Adrenal gland (tissue), 12 donors: ENCODE measurements around the gene PFDN6. TPM values are rescaled to one million over a fixed set of nuclear protein-coding genes. Genes with fewer than 3 reads are reported as not detected.

Source experiments
- DNase-seq, 7 donors: peaks; one replicate each; pipeline ENCODE4 v3.0.0-alpha.2; 2019 to 2020
- H3K27ac ChIP-seq, 5 donors: fragments of 200-600 bp; sonication (generic) in 4 of 5; 1 replicate in 3 of 5; 2 replicates in 2 of 5; pipeline versions ENCODE4 v1.5.1 to v1.8.0; 2016 to 2020; ENCODE audit warnings: mild to moderate bottlenecking in 1 of 5
- H3K27me3 ChIP-seq: fragments of 200-600 bp; 2 replicates; pipeline ENCODE4 v1.8.0; 2021
- H3K36me3 ChIP-seq, 2 donors: fragments of 200-600 bp; replicated peaks in 1 of 2; 1 replicate in 1 of 2; 2 replicates in 1 of 2; pipeline versions ENCODE4 v1.5.1 to v1.8.0; 2018 to 2022
- H3K4me1 ChIP-seq, 2 donors: fragments of 200-600 bp; replicated peaks in 1 of 2; 1 replicate in 1 of 2; 2 replicates in 1 of 2; pipeline versions ENCODE4 v1.5.1 to v1.8.0; 2018 to 2021
- H3K4me3 ChIP-seq, 4 donors: fragments of 200-600 bp; sonication (generic) in 3 of 4; one replicate each; pipeline ENCODE4 v1.5.1; 2016 to 2018
- H3K9me3 ChIP-seq, 3 donors: fragments of 200-600 bp; sonication (generic) in 1 of 3; replicated peaks in 1 of 3; 1 replicate in 2 of 3; 2 replicates in 1 of 3; pipeline versions ENCODE4 v1.5.1 to v1.8.0; 2016 to 2021
- POLR2A ChIP-seq, 2 donors: fragments of 450-650 bp; IDR thresholded peaks; one replicate each; pipeline ENCODE4 v1.6.1; 2017; ENCODE audit warnings: antibody characterized with exemption in 2 of 2, mild to moderate bottlenecking in 2 of 2, moderate library complexity in 1 of 2
- WGBS, 4 donors: extraction: QIAGEN DNeasy Blood & Tissue Kit in 2 of 4; methylation state at CpG; one replicate each; pipeline versions ENCODE4 v1.1.5 to v1.1.7; 2013 to 2017; 5-methylcytosine and 5-hydroxymethylcytosine counted together
- intact Hi-C, 2 donors: fragments of 100-400 bp; cut with DNase I; formaldehyde crosslinking; loops; one replicate each; pipeline versions ENCODE4 v1.14.1 to v1.15.0; 2022 to 2023
- polyA plus RNA-seq, 3 donors: library from polyadenylated mRNA; stranded (reverse); fragments of 200-250 nt in 2 of 3; fragments of 350-450 nt in 1 of 3; fragmentation: Illumina TruSeq in 1 of 3; extraction: RNeasy Lipid Tissue Mini Kit (QIAGEN cat#74804) in 1 of 3; gene quantifications; one replicate each; pipeline ENCODE4 v1.2.3, GENCODE V29; 2013 to 2014
- total RNA-seq, 9 donors: library from RNA; depleted of rRNA in 4 of 9; stranded (reverse); fragments of >200 nt in 4 of 9; fragments of 120-200 nt in 1 of 9; fragmentation: NEBNext Ultra II Directional in 1 of 9; extraction: Animal tissue kit (Norgen Biotek cat#: 25700) in 1 of 9; gene quantifications; one replicate each; pipeline versions ENCODE4 v1.1.0 to v1.2.4, GENCODE V29; 2013 to 2023
- TF ChIP-seq, protein P1 (sequence below), 6 experiments: fragments of 450-650 bp in 4 of 6; fragments of 200-600 bp in 2 of 6; sonication (generic) in 1 of 6; IDR thresholded peaks; 1 replicate in 5 of 6; 2 replicates in 1 of 6; pipeline versions ENCODE4 v1.5.1 to v1.8.0; 2016 to 2021; ENCODE audit warnings: antibody characterized with exemption in 6 of 6, mild to moderate bottlenecking in 2 of 6, moderate library complexity in 1 of 6
- donor health status: healthy with polysubstance abuse.
- donor health status: Bipolar disorder and iron deficiency.
- donor health status: DM: yes; HTN: yes; CAD: no.
- donor health status: DM: no; HTN: no; CAD: no.
- donor health status: DM: no; HTN: no; CAD: no.
- donor health status: DM: yes; HTN: yes; CAD: no.

PFDN6 gene
- total and polyA plus RNA-seq, 12 donors, result 6.8 to 830 (median 67.6) TPM

DNA sequence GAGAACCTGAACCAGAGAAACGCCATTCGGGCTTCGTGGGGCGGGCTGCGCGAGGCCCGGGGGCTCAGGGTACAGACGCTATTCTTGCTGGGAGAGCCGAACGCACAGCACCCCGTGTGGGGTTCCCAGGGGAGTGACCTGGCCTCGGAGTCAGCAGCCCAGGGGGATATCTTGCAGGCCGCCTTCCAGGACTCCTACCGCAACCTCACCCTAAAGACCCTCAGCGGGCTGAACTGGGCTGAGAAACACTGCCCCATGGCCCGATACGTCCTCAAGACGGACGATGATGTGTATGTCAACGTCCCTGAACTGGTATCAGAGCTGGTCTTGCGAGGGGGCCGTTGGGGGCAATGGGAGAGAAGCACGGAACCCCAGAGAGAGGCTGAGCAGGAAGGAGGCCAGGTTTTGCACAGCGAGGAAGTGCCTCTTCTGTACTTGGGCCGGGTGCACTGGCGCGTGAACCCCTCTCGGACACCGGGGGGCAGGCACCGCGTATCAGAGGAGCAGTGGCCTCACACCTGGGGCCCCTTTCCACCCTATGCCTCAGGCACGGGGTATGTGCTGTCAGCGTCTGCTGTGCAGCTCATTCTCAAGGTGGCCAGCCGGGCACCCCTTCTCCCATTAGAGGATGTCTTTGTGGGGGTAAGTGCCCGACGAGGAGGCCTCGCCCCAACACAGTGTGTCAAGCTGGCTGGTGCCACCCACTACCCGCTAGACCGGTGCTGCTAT is 11.6 kb upstream of the PFDN6 start:
- intact Hi-C loops, result no loop called here
- DNase-seq, result no peak
- TF ChIP-seq, protein P1, sequence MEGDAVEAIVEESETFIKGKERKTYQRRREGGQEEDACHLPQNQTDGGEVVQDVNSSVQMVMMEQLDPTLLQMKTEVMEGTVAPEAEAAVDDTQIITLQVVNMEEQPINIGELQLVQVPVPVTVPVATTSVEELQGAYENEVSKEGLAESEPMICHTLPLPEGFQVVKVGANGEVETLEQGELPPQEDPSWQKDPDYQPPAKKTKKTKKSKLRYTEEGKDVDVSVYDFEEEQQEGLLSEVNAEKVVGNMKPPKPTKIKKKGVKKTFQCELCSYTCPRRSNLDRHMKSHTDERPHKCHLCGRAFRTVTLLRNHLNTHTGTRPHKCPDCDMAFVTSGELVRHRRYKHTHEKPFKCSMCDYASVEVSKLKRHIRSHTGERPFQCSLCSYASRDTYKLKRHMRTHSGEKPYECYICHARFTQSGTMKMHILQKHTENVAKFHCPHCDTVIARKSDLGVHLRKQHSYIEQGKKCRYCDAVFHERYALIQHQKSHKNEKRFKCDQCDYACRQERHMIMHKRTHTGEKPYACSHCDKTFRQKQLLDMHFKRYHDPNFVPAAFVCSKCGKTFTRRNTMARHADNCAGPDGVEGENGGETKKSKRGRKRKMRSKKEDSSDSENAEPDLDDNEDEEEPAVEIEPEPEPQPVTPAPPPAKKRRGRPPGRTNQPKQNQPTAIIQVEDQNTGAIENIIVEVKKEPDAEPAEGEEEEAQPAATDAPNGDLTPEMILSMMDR (IDR thresholded peaks at IDR 0.05), result no peak
- TF ChIP-seq POLR2A (IDR thresholded peaks at IDR 0.05), result no peak
- Histone ChIP-seq H3K4me3 (peak overlapping the region in 3 of 4 donors; percentile 42 to 93 (median 68)), H3K27ac (peak overlapping the region; percentile 65 to 99 (median 78)), H3K9me3 (no peaks in the 10 kb centered on the region), H3K36me3 (peaks cover 0 to 63% of the 10 kb centered on the region in 2 donors), H3K4me1 (peaks cover 17 to 46% of the 10 kb centered on the region in 2 donors), H3K27me3 (no peaks in the 10 kb centered on the region)
- WGBS, 4 donors, result 48 to 58% (median 54%) methylated on average over 10 to 39 of the region's 39 CpGs

DNA sequence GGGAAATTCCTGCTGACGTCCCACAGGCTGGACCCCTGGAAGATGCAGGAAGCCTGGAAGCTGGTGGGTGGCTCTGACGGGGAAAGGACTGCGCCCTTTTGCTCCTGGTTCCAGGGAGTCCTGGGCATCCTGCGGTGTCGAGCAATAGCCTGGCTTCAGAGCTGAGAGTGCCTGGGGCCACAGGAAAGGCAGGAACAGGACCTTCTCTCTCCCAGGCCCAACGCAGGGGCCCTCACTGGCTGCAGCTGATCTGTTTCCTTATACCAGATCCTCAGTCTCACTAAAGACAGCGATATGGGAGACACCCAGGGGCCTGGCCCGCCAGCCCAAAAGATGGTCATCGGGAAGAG is 11.0 kb upstream of the PFDN6 start:
- H3K27ac ChIP-seq, result peak overlapping the region in 2 of 5 donors; percentile 89 to 99
- no peaks in the 10 kb centered on the region for H3K9me3 ChIP-seq

DNA sequence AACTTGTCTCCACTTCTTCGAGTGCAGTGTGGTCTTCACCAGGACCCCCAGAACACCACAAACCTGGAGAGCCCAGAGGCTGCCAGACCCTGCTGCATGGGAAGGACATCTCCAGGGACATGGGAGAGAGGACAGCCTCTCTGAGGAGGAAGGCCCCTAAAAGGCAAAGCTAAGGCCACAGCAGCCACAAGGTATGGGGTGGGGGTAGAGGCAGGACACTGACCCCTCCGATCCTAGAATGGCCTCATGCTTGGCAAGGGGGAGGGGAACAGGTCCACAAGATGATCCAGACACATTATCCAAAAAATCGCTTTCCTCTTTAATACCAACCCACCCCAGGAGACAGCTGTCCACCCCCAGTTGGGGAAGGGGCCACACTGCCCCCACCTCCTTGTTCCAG is 10.6 kb upstream of the PFDN6 start:
- Histone ChIP-seq H3K36me3 (peaks cover 0 to 64% of the 10 kb centered on the region in 2 donors), H3K4me1 (peaks cover 13 to 36% of the 10 kb centered on the region in 2 donors), H3K27ac (no peak overlapping the region), H3K4me3 (no peak overlapping the region), H3K27me3 (no peaks in the 10 kb centered on the region), H3K9me3 (no peaks in the 10 kb centered on the region)
- 83 to 94% (median 93%) methylated on average over 3 of the region's 3 CpGs for WGBS, 4 donors
- no peak for DNase-seq
- intact Hi-C loops, result no loop called here
- no peak for TF ChIP-seq POLR2A (IDR thresholded peaks at IDR 0.05)
- TF ChIP-seq, protein P1 (IDR thresholded peaks at IDR 0.05), result no peak

More for the DNA sequence above, 11.0 kb upstream of the PFDN6 start:
- Histone ChIP-seq H3K4me3 (no peak overlapping the region), H3K27me3 (no peaks in the 10 kb centered on the region), H3K4me1 (peaks cover 14 to 41% of the 10 kb centered on the region in 2 donors), H3K36me3 (peaks cover 0 to 63% of the 10 kb centered on the region in 2 donors)
- DNase-seq, result no peak
- 81 to 88% (median 85%) methylated on average over 7 to 9 of the region's 9 CpGs for WGBS, 4 donors
- TF ChIP-seq POLR2A (IDR thresholded peaks at IDR 0.05), result no peak
- TF ChIP-seq, protein P1 (IDR thresholded peaks at IDR 0.05), result no peak
- intact Hi-C loops, result no loop called here

DNA sequence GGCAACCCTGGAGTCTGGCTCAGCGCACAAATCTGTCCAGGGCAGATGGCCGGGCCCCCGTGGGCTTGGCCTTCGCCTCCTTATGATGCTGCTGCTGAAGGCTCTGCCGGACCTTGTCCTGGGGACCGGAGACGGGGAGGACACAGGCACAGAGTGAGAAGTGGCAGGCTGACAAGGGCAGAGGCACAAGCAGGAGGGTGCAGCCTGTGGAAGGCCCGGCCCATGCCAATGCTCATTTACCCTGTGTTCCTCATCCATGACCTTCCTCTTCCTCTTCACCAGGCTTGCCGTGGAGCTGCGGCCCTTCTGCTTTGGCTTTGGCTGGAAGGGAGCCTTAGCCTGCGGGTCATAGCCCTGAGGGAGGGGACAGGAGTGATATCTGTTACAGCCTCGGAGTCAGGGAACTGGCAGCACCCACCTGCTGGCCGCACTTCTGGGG is 10.1 kb upstream of the PFDN6 start:
- Histone ChIP-seq H3K4me1 (peaks cover 9 to 31% of the 10 kb centered on the region in 2 donors), H3K4me3 (no peak overlapping the region), H3K27me3 (no peaks in the 10 kb centered on the region), H3K9me3 (no peaks in the 10 kb centered on the region), H3K27ac (no peak overlapping the region), H3K36me3 (peaks cover 0 to 64% of the 10 kb centered on the region in 2 donors)
- intact Hi-C loops, result no loop called here
- TF ChIP-seq POLR2A (IDR thresholded peaks at IDR 0.05), result no peak
- TF ChIP-seq, protein P1 (IDR thresholded peaks at IDR 0.05), result no peak
- WGBS, 4 donors, result 52 to 75% (median 69%) methylated on average over 8 to 13 of the region's 13 CpGs
- no peak for DNase-seq
